PFSK-1 (cell line): ENCODE measurements around the gene HEPN1. TPM values are rescaled to one million over a fixed set of nuclear protein-coding genes. Genes with fewer than 3 reads are reported as not detected.

ENCODE experiments used
- FOXP2 ChIP-seq: optimal IDR thresholded peaks from 2 replicates; pipeline ENCODE3; 2011; ENCODE audit warnings: borderline replicate concordance, control low read depth, inconsistent platforms; ENCODE audit not compliant: insufficient read depth; ENCODE audit errors: extremely low read length, extremely low read depth
- POLR2AphosphoS5 ChIP-seq: IDR thresholded peaks from 2 replicates; pipeline ENCODE4 v1.6.1; 2012; ENCODE audit warnings: low read depth, mild to moderate bottlenecking, control low read depth, low read length, moderate library complexity
- SIN3A ChIP-seq: IDR thresholded peaks from 2 replicates; pipeline ENCODE4 v1.6.1; 2012; ENCODE audit warnings: mild to moderate bottlenecking, low read length, moderate library complexity, borderline replicate concordance; ENCODE audit not compliant: insufficient read depth
- TAF1 ChIP-seq: IDR thresholded peaks from 2 replicates; pipeline ENCODE4 v1.6.1; 2012; ENCODE audit warnings: low read length, control low read depth, borderline replicate concordance; ENCODE audit not compliant: insufficient read depth
- polyA plus RNA-seq: library from polyadenylated mRNA; unstranded; fragments of >200 nt; gene quantifications from one replicate; pipeline ENCODE4 v1.2.1, GENCODE V29; 2012; ENCODE audit warnings: low read depth, missing spikeins; ENCODE audit not compliant: insufficient read length
- TF ChIP-seq, protein P1 (sequence below), 2 experiments: IDR thresholded peaks; 2 replicates each; pipeline versions ENCODE4 v1.6.1 to v1.8.0; 2011 to 2012; ENCODE audit warnings: low read depth in 2 of 2, low read length in 2 of 2, control low read depth in 1 of 2, inconsistent platforms in 1 of 2, mild to moderate bottlenecking in 1 of 2, moderate library complexity in 1 of 2; ENCODE audit not compliant: insufficient read depth in 1 of 2

HEPN1 gene
- not detected for polyA plus RNA-seq

DNA sequence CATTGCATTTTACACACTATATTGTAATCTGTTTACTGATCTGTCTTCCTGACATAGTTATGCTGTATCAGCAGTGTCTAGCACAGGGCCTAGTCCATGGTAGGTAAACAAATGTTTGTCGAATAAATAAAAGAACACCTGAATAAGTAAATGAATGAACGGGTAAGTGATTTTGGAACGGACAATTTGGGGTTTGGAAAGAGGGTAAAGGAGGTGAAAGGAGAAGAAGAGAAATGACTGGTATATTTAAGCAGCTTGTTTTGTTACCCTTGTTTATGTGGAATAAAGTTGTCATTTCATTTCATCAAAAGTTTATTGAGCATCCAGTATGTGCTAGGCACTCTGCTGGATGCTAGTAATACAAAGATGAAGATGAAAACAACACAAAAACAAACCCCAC lies at the start of gene HEPN1:
HEPN1 (plus strand) TSS at position 301 of the 400 bp plus-strand sequence.
- TF ChIP-seq TAF1 (no peak), SIN3A (no peak), FOXP2 (no peak), POLR2AphosphoS5 (no peak)
- TF ChIP-seq, protein P1, sequence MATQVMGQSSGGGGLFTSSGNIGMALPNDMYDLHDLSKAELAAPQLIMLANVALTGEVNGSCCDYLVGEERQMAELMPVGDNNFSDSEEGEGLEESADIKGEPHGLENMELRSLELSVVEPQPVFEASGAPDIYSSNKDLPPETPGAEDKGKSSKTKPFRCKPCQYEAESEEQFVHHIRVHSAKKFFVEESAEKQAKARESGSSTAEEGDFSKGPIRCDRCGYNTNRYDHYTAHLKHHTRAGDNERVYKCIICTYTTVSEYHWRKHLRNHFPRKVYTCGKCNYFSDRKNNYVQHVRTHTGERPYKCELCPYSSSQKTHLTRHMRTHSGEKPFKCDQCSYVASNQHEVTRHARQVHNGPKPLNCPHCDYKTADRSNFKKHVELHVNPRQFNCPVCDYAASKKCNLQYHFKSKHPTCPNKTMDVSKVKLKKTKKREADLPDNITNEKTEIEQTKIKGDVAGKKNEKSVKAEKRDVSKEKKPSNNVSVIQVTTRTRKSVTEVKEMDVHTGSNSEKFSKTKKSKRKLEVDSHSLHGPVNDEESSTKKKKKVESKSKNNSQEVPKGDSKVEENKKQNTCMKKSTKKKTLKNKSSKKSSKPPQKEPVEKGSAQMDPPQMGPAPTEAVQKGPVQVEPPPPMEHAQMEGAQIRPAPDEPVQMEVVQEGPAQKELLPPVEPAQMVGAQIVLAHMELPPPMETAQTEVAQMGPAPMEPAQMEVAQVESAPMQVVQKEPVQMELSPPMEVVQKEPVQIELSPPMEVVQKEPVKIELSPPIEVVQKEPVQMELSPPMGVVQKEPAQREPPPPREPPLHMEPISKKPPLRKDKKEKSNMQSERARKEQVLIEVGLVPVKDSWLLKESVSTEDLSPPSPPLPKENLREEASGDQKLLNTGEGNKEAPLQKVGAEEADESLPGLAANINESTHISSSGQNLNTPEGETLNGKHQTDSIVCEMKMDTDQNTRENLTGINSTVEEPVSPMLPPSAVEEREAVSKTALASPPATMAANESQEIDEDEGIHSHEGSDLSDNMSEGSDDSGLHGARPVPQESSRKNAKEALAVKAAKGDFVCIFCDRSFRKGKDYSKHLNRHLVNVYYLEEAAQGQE (IDR thresholded peaks at IDR 0.05; ENCODE audit: insufficient read depth in 1 of 2, low read depth in 2 of 2, low read length in 2 of 2) = no peak

DNA sequence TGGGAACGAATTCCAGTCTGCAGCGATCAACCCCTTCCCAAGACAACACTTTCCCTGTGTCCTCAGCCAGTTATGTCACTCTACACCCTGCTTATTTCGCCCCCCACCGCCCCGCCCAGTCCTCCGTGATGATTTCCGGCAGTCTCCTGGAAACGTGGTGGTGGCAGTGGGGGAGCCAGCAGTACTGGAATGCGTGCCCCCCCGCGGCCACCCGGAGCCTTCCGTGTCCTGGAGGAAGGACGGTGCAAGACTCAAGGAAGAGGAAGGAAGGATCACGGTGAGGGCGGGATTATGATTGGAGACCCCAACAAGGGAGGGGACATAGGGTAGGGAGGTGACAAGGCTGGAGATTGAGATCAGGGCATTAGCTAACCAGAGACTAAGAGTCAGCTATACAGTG lies 49.7 kb upstream of the HEPN1 start:
- TF ChIP-seq FOXP2 (no peak), SIN3A (no peak), TAF1 (no peak), POLR2AphosphoS5 (no peak)
- TF ChIP-seq, protein P1 (IDR thresholded peaks at IDR 0.05; ENCODE audit: insufficient read depth in 1 of 2, low read depth in 2 of 2, low read length in 2 of 2) = no peak

DNA sequence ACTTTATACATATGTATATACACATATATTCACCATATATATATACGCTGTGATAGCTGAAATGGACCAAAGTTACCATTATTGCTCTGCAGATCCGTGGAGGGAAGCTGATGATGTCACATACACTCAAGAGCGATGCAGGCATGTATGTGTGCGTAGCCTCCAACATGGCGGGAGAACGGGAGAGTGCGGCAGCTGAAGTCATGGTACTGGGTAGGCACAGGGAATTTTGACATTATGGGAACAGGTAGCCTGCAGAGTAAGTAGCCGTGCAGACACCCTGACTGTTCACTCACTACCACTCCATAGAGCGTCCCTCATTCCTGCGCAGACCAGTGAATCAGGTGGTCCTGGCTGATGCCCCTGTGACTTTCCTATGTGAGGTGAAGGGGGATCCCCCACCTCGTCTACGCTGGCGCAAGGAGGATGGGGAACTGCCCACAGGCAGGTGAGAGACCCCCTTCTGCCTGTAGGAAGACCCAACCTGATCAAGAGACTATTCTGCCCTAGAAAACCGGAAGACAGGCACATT lies 49.1 kb upstream of the HEPN1 start:
- TF ChIP-seq, protein P1 (IDR thresholded peaks at IDR 0.05; ENCODE audit: insufficient read depth in 1 of 2, low read depth in 2 of 2, low read length in 2 of 2) = no peak
- TF ChIP-seq SIN3A = no peak
- no peak for TF ChIP-seq TAF1
- no peak for TF ChIP-seq POLR2AphosphoS5
- TF ChIP-seq FOXP2 = no peak

DNA sequence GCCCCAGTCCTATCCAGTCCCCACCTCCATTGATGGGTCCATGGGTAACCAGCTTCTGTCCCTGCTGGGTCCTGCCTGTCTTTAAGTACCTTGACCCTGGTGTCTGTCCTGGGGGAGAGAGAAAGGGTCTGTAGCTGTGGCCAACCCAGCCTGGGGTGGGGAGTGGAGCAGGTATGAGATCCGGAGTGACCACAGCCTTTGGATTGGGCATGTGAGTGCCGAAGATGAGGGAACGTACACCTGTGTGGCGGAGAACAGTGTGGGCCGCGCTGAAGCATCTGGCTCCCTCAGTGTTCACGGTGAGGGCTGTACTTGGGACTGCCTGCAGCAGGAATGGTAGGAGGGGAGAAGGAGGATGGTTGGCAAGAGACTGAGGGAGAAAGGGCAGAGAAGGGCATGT lies 48.6 kb upstream of the HEPN1 start:
- no peak for TF ChIP-seq TAF1
- TF ChIP-seq, protein P1 (IDR thresholded peaks at IDR 0.05; ENCODE audit: insufficient read depth in 1 of 2, low read depth in 2 of 2, low read length in 2 of 2) = no peak
- no peak for TF ChIP-seq SIN3A
- TF ChIP-seq FOXP2 = no peak
- no peak for TF ChIP-seq POLR2AphosphoS5

DNA sequence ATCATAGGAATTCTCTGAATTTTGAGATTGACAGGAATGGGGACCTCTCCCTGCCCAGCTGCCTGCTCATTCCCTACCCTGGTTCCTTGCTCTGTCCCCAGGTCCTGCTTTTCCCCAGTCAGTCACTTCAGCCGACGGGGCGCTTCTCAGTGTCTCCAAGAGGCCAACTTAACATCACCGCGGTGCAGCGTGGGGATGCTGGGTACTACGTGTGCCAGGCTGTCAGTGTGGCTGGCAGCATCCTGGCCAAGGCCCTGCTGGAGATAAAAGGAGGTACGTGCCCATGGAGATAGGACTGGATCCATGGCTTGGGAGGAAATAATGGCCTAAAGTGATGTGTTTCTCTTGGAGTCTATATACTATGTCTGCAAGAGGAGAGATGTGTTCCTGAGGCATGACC lies 46.8 kb upstream of the HEPN1 start:
- TF ChIP-seq FOXP2 (no peak), POLR2AphosphoS5 (no peak), SIN3A (no peak), TAF1 (no peak)
- TF ChIP-seq, protein P1 (IDR thresholded peaks at IDR 0.05; ENCODE audit: insufficient read depth in 1 of 2, low read depth in 2 of 2, low read length in 2 of 2) = no peak
